HEK293 (cell line): Measurements from ENCODE around the gene CDC37.

Source experiments
- KLF16 ChIP-seq: fragments of 450-650 bp; formaldehyde crosslinking; IDR thresholded peaks from 2 replicates; pipeline ENCODE4 v1.5.1; 2017; ENCODE audit warnings: missing biosample characterization, missing genetic modification characterization
- MEIS1 ChIP-seq: sonication (generic); formaldehyde crosslinking; IDR thresholded peaks from 2 replicates; pipeline ENCODE4 v1.8.1; 2022; ENCODE audit warnings: missing genetic modification reagents, mild to moderate bottlenecking, borderline replicate concordance
- ZBTB21 ChIP-seq: fragments of 450-650 bp; formaldehyde crosslinking; IDR thresholded peaks from 2 replicates; pipeline ENCODE4 v1.5.1; 2017; ENCODE audit warnings: missing biosample characterization, missing genetic modification characterization
- ZNF133 ChIP-seq: fragments of 450-650 bp; formaldehyde crosslinking; IDR thresholded peaks from 2 replicates; pipeline ENCODE4 v1.5.1; 2016; ENCODE audit warnings: missing biosample characterization, missing genetic modification characterization
- ZNF19 ChIP-seq: fragments of 450-650 bp; formaldehyde crosslinking; IDR thresholded peaks from 2 replicates; pipeline ENCODE4; 2016; ENCODE audit warnings: missing biosample characterization, missing genetic modification characterization, low read depth
- ZNF214 ChIP-seq: fragments of 450-650 bp; formaldehyde crosslinking; IDR thresholded peaks from 2 replicates; pipeline ENCODE4 v1.5.1; 2017; ENCODE audit warnings: missing biosample characterization, mild to moderate bottlenecking, missing genetic modification characterization, borderline replicate concordance
- ZNF23 ChIP-seq: fragments of 450-650 bp; formaldehyde crosslinking; IDR thresholded peaks from 2 replicates; pipeline ENCODE4 v1.5.1; 2016; ENCODE audit warnings: missing biosample characterization, missing genetic modification characterization, borderline replicate concordance
- ZNF248 ChIP-seq: fragments of 450-650 bp; formaldehyde crosslinking; IDR thresholded peaks from 2 replicates; pipeline ENCODE4 v1.5.1; 2017; ENCODE audit warnings: missing biosample characterization, missing genetic modification characterization
- ZNF266 ChIP-seq: fragments of 450-650 bp; formaldehyde crosslinking; IDR thresholded peaks from 2 replicates; pipeline ENCODE4 v1.5.1; 2016; ENCODE audit warnings: missing biosample characterization, missing genetic modification characterization, low read depth
- ZNF302 ChIP-seq: fragments of 450-650 bp; formaldehyde crosslinking; IDR thresholded peaks from 2 replicates; pipeline ENCODE4 v1.5.1; 2016; ENCODE audit warnings: missing biosample characterization, missing genetic modification characterization, low read depth
- ZNF324 ChIP-seq: fragments of 450-650 bp; formaldehyde crosslinking; IDR thresholded peaks from 2 replicates; pipeline ENCODE4 v1.5.1; 2016; ENCODE audit warnings: missing biosample characterization, missing genetic modification characterization
- ZNF335 ChIP-seq: fragments of 450-650 bp; formaldehyde crosslinking; conservative IDR thresholded peaks from 2 replicates; pipeline ENCODE4 v1.5.1; 2016; ENCODE audit warnings: missing biosample characterization, missing genetic modification characterization
- ZNF391 ChIP-seq: fragments of 450-650 bp; formaldehyde crosslinking; IDR thresholded peaks from 2 replicates; pipeline ENCODE4 v1.5.1; 2016; ENCODE audit warnings: low read depth, missing biosample characterization, missing genetic modification characterization, borderline replicate concordance
- ZNF514 ChIP-seq: fragments of 450-650 bp; formaldehyde crosslinking; IDR thresholded peaks from 2 replicates; pipeline ENCODE4 v1.5.1; 2016; ENCODE audit warnings: missing biosample characterization, missing genetic modification characterization
- ZNF521 ChIP-seq: fragments of 450-650 bp; formaldehyde crosslinking; IDR thresholded peaks from 2 replicates; pipeline ENCODE4 v1.5.1; 2017; ENCODE audit warnings: missing biosample characterization, mild to moderate bottlenecking, missing genetic modification characterization
- ZNF544 ChIP-seq: fragments of 450-650 bp; formaldehyde crosslinking; IDR thresholded peaks from 2 replicates; pipeline ENCODE4 v1.5.0; 2017; ENCODE audit warnings: missing biosample characterization, missing genetic modification characterization
- ZNF555 ChIP-seq: fragments of 450-650 bp; formaldehyde crosslinking; conservative IDR thresholded peaks from 2 replicates; pipeline ENCODE4 v1.5.1; 2017; ENCODE audit warnings: missing biosample characterization, mild to moderate bottlenecking, missing genetic modification characterization, inconsistent platforms
- ZNF560 ChIP-seq: fragments of 450-650 bp; formaldehyde crosslinking; IDR thresholded peaks from 2 replicates; pipeline ENCODE4 v1.5.1; 2017; ENCODE audit warnings: missing biosample characterization, missing genetic modification characterization, borderline replicate concordance
- ZNF629 ChIP-seq: fragments of 450-650 bp; formaldehyde crosslinking; IDR thresholded peaks from 2 replicates; pipeline ENCODE4 v1.5.1; 2017; ENCODE audit warnings: missing biosample characterization, missing genetic modification characterization
- ZNF660 ChIP-seq: fragments of 450-650 bp; IDR thresholded peaks from 2 replicates; pipeline ENCODE4 v1.5.1; 2018; ENCODE audit warnings: missing biosample characterization, mild to moderate bottlenecking, missing genetic modification characterization
- ZNF76 ChIP-seq: fragments of 450-650 bp; formaldehyde crosslinking; IDR thresholded peaks from 2 replicates; pipeline ENCODE4; 2016; ENCODE audit warnings: low read depth, missing biosample characterization, missing genetic modification characterization, borderline replicate concordance
- ZNF768 ChIP-seq: fragments of 450-650 bp; formaldehyde crosslinking; IDR thresholded peaks from 2 replicates; pipeline ENCODE4 v1.5.1; 2018; ENCODE audit warnings: missing biosample characterization, mild to moderate bottlenecking, missing genetic modification characterization
- ZNF776 ChIP-seq: fragments of 450-650 bp; formaldehyde crosslinking; IDR thresholded peaks from 2 replicates; pipeline ENCODE4 v1.5.0; 2017; ENCODE audit warnings: missing biosample characterization, missing genetic modification characterization, borderline replicate concordance
- TF ChIP-seq, protein P1 (sequence below): fragments of 450-650 bp; formaldehyde crosslinking; IDR thresholded peaks from 2 replicates; pipeline ENCODE4 v1.5.1; 2016; ENCODE audit warnings: missing biosample characterization, missing genetic modification characterization
- TF ChIP-seq, protein P2 (sequence below): fragments of 450-650 bp; formaldehyde crosslinking; IDR thresholded peaks from 2 replicates; pipeline ENCODE4 v1.5.1; 2016; ENCODE audit warnings: missing biosample characterization, missing genetic modification characterization
- TF ChIP-seq, protein P3 (sequence below): fragments of 450-650 bp; formaldehyde crosslinking; IDR thresholded peaks from 2 replicates; pipeline ENCODE4 v1.5.1; 2016; ENCODE audit warnings: missing biosample characterization, missing genetic modification characterization, low read depth
- TF ChIP-seq, protein P4 (sequence below): fragments of 450-650 bp; formaldehyde crosslinking; IDR thresholded peaks from 2 replicates; pipeline ENCODE4 v1.5.1; 2016; ENCODE audit warnings: missing biosample characterization, missing genetic modification characterization
- TF ChIP-seq, protein P5 (sequence below): fragments of 450-650 bp; formaldehyde crosslinking; IDR thresholded peaks from 2 replicates; pipeline ENCODE4 v1.5.1; 2016; ENCODE audit warnings: missing biosample characterization, missing genetic modification characterization
- TF ChIP-seq, protein P6 (sequence below): fragments of 450-650 bp; formaldehyde crosslinking; IDR thresholded peaks from 2 replicates; pipeline ENCODE4 v1.5.1; 2016; ENCODE audit warnings: missing biosample characterization, missing genetic modification characterization

CDC37 gene

DNA sequence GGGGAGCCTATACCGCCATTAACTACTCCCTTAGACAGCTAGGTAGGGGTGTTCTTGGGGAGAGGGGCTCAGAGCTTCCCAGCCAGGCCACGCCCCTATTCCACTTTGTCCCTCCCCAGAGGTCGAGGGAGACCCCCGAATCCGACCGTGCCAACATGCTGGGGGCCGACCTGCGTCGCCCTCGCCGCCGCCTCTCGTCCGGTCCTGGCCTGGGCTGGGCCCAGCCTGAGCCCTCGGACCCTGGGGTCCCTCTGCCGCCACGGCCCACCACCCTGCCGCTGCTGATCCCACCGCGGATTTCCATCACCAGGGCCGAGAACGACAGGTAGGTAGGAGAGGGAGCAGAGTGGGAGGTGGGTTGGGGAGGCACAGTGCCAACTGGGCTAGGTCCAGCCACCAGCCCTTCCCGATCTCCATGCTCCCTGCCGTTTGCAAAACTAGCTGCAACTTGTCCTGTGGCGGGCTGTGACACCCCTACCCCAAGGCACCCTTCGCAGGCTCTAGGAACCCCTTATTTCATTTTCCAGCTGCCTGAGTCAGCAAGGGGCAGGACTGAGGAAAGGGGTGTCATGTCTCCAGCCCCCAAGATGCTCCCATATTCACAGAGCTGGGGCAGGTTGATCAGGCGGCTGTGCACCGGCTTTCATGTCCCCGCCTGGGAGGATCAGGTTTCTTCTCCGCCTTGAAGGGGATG, 14.3 kb upstream of the CDC37 start (continued):
- TF ChIP-seq, protein P1, sequence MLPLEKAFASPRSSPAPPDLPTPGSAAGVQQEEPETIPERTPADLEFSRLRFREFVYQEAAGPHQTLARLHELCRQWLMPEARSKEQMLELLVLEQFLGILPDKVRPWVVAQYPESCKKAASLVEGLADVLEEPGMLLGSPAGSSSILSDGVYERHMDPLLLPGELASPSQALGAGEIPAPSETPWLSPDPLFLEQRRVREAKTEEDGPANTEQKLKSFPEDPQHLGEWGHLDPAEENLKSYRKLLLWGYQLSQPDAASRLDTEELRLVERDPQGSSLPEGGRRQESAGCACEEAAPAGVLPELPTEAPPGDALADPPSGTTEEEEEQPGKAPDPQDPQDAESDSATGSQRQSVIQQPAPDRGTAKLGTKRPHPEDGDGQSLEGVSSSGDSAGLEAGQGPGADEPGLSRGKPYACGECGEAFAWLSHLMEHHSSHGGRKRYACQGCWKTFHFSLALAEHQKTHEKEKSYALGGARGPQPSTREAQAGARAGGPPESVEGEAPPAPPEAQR: no peak
- no peak for TF ChIP-seq ZNF560 (tag by site-specific recombination)
- TF ChIP-seq ZNF266 (tag by site-specific recombination): no peak
- no peak; the same call in 1 of the 2 replicates for TF ChIP-seq ZNF76 (tag by site-specific recombination)
- TF ChIP-seq ZNF776: no peak
- TF ChIP-seq ZNF214: no peak
- no peak for TF ChIP-seq ZNF544 (tag by site-specific recombination)
- TF ChIP-seq ZNF768 (tag by site-specific recombination): no peak
- TF ChIP-seq ZNF23 (tag by site-specific recombination): no peak
- no peak for TF ChIP-seq ZBTB21 (tag by site-specific recombination)
- TF ChIP-seq, protein P2, sequence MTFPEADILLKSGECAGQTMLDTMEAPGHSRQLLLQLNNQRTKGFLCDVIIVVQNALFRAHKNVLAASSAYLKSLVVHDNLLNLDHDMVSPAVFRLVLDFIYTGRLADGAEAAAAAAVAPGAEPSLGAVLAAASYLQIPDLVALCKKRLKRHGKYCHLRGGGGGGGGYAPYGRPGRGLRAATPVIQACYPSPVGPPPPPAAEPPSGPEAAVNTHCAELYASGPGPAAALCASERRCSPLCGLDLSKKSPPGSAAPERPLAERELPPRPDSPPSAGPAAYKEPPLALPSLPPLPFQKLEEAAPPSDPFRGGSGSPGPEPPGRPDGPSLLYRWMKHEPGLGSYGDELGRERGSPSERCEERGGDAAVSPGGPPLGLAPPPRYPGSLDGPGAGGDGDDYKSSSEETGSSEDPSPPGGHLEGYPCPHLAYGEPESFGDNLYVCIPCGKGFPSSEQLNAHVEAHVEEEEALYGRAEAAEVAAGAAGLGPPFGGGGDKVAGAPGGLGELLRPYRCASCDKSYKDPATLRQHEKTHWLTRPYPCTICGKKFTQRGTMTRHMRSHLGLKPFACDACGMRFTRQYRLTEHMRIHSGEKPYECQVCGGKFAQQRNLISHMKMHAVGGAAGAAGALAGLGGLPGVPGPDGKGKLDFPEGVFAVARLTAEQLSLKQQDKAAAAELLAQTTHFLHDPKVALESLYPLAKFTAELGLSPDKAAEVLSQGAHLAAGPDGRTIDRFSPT: peak; percentile 90
- TF ChIP-seq ZNF514 (tag by site-specific recombination): no peak
- TF ChIP-seq ZNF660 (tag by site-specific recombination): no peak
- TF ChIP-seq ZNF335 (tag by site-specific recombination): no peak
- TF ChIP-seq, protein P3, sequence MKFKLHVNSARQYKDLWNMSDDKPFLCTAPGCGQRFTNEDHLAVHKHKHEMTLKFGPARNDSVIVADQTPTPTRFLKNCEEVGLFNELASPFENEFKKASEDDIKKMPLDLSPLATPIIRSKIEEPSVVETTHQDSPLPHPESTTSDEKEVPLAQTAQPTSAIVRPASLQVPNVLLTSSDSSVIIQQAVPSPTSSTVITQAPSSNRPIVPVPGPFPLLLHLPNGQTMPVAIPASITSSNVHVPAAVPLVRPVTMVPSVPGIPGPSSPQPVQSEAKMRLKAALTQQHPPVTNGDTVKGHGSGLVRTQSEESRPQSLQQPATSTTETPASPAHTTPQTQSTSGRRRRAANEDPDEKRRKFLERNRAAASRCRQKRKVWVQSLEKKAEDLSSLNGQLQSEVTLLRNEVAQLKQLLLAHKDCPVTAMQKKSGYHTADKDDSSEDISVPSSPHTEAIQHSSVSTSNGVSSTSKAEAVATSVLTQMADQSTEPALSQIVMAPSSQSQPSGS (tag by site-specific recombination): no peak
- TF ChIP-seq, protein P4, sequence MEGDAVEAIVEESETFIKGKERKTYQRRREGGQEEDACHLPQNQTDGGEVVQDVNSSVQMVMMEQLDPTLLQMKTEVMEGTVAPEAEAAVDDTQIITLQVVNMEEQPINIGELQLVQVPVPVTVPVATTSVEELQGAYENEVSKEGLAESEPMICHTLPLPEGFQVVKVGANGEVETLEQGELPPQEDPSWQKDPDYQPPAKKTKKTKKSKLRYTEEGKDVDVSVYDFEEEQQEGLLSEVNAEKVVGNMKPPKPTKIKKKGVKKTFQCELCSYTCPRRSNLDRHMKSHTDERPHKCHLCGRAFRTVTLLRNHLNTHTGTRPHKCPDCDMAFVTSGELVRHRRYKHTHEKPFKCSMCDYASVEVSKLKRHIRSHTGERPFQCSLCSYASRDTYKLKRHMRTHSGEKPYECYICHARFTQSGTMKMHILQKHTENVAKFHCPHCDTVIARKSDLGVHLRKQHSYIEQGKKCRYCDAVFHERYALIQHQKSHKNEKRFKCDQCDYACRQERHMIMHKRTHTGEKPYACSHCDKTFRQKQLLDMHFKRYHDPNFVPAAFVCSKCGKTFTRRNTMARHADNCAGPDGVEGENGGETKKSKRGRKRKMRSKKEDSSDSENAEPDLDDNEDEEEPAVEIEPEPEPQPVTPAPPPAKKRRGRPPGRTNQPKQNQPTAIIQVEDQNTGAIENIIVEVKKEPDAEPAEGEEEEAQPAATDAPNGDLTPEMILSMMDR (tag by site-specific recombination): no peak
- TF ChIP-seq ZNF19: no peak
- TF ChIP-seq KLF16: no peak
- TF ChIP-seq, protein P5, sequence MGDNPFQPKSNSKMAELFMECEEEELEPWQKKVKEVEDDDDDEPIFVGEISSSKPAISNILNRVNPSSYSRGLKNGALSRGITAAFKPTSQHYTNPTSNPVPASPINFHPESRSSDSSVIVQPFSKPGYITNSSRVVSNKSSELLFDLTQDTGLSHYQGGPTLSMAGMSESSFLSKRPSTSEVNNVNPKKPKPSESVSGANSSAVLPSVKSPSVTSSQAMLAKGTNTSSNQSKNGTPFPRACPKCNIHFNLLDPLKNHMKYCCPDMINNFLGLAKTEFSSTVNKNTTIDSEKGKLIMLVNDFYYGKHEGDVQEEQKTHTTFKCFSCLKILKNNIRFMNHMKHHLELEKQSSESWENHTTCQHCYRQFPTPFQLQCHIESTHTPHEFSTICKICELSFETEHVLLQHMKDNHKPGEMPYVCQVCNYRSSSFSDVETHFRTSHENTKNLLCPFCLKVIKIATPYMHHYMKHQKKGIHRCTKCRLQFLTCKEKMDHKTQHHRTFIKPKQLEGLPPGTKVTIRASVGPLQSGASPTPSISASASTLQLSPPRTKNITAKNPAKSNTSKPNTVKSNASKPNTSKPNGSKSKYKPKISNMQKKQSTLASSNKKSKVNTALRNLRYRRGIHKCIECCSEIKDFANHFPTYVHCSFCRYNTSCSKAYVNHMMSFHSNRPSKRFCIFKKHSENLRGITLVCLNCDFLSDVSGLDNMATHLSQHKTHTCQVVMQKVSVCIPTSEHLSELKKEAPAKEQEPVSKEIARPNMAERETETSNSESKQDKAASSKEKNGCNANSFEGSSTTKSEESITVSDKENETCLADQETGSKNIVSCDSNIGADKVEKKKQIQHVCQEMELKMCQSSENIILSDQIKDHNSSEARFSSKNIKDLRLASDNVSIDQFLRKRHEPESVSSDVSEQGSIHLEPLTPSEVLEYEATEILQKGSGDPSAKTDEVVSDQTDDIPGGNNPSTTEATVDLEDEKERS: no peak
- peak; percentile 57 for TF ChIP-seq ZNF629 (tag by site-specific recombination)
- TF ChIP-seq ZNF324 (tag by site-specific recombination): no peak
- no peak for TF ChIP-seq ZNF302
- no peak for TF ChIP-seq ZNF521 (tag by site-specific recombination)
- TF ChIP-seq, protein P6, sequence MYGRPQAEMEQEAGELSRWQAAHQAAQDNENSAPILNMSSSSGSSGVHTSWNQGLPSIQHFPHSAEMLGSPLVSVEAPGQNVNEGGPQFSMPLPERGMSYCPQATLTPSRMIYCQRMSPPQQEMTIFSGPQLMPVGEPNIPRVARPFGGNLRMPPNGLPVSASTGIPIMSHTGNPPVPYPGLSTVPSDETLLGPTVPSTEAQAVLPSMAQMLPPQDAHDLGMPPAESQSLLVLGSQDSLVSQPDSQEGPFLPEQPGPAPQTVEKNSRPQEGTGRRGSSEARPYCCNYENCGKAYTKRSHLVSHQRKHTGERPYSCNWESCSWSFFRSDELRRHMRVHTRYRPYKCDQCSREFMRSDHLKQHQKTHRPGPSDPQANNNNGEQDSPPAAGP: peak; percentile 57
- no peak for TF ChIP-seq ZNF555 (tag by site-specific recombination)
- no peak for TF ChIP-seq ZNF133
- no peak for TF ChIP-seq ZNF391 (tag by site-specific recombination)
- TF ChIP-seq ZNF248: no peak
- TF ChIP-seq MEIS1 (CRISPR knock-in tag): no peak
